Thyroid gland (tissue), 4 donors: ENCODE measurements around the gene BRWD1.

Source experiments
- CTCF ChIP-seq, 6 experiments: fragments of 200-600 bp in 3 of 6; fragments of 450-650 bp in 3 of 6; sonication (generic) in 3 of 6; IDR thresholded peaks; one replicate each; pipeline ENCODE4 v1.5.1; 2016 to 2019; ENCODE audit warnings: antibody characterized with exemption in 6 of 6, mild to moderate bottlenecking in 2 of 6, inconsistent platforms in 1 of 6, moderate library complexity in 1 of 6
- POLR2A ChIP-seq, 2 donors: fragments of 450-650 bp; IDR thresholded peaks; one replicate each; pipeline ENCODE4 v1.6.1; 2017; ENCODE audit warnings: antibody characterized with exemption in 2 of 2, mild to moderate bottlenecking in 2 of 2, moderate library complexity in 1 of 2

GRCh38 chr21:39325458-39325857, 12.0 kb upstream of the BRWD1 start:
- TF ChIP-seq CTCF (IDR thresholded peaks at IDR 0.05) = no peak
- TF ChIP-seq POLR2A (IDR thresholded peaks at IDR 0.05) = no peak
